ENCODE measurements around the gene FETUB. TPM values are rescaled to one million over a fixed set of nuclear protein-coding genes. Genes with fewer than 3 reads are reported as not detected.

Gene FETUB
- polyA plus RNA-seq, 1 donor (not counting 4 experiments of a cell fraction or from before 2014, with no cell fraction given): 0.25 TPM

DNA sequence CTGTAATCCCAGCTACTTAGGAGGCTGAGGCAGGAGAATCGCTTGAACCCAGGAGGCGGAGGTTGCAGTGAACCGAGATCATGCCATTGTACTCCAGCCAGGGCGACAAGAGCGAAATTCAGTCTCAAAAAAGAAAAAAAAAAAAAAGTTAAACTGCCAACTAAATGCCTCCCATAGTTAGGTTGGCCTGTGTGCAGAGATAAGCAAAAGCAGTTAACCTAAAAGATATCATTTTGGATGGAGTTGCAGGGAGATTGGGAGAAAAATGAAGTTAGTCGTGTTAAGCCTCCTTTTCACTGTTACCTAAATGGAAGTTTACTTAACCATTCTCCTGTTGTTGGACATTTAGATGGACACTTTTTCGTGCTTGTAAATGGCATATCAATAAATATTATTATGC is 11.4 kb upstream of the FETUB start:
- no peak for TF ChIP-seq EZH2 (IDR thresholded peaks at IDR 0.05; ENCODE audit: low read length)
- TF ChIP-seq, protein P1, sequence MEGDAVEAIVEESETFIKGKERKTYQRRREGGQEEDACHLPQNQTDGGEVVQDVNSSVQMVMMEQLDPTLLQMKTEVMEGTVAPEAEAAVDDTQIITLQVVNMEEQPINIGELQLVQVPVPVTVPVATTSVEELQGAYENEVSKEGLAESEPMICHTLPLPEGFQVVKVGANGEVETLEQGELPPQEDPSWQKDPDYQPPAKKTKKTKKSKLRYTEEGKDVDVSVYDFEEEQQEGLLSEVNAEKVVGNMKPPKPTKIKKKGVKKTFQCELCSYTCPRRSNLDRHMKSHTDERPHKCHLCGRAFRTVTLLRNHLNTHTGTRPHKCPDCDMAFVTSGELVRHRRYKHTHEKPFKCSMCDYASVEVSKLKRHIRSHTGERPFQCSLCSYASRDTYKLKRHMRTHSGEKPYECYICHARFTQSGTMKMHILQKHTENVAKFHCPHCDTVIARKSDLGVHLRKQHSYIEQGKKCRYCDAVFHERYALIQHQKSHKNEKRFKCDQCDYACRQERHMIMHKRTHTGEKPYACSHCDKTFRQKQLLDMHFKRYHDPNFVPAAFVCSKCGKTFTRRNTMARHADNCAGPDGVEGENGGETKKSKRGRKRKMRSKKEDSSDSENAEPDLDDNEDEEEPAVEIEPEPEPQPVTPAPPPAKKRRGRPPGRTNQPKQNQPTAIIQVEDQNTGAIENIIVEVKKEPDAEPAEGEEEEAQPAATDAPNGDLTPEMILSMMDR (optimal IDR thresholded peaks at IDR 0.05 in 1 of 3, IDR thresholded peaks at IDR 0.05 in 1 of 3, conservative IDR thresholded peaks at IDR 0.05 in 1 of 3; ENCODE audit: extremely low read depth in 1 of 3, insufficient read depth in 2 of 3, low read length in 3 of 3): no peak

DNA sequence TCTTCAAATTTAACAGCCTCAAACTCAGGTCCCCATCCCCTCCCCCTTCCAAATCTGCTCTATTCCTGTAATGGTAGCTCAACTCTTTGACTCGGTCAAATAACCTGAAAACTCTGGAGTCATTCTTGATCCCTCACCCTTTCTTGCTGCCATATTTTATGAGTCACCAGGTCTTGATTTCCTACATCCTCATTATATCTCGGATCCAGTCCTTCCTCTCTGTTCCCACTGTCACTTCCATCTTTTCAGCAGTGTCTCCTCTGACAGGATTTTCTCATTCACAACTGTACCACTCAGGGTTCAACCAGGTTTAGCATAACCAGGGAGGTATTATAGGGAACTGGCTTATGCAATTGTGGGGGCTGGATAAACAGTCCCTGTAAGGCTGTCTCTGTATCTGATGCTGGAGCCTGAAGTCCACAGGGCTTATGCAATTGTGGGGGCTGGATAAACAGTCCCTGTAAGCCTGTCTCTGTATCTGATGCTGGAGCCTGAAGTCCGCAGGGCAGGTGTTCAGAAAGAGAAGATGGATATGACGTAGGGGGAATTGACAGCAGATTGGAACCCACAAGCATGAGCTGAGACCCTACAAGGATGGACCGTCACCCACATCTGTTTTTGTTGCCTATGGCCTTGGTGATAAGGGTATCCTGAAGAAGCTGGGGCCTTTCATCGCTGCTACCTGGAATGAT is 9.1 kb upstream of the FETUB start:
- Histone ChIP-seq H3K4me3 (ENCODE audit: control insufficient read depth in 2 of 3, extremely low read depth in 1 of 3, insufficient read depth in 2 of 3, low read depth in 1 of 3, low read length in 3 of 3) (no peak overlapping the region), H3K9me3 (ENCODE audit: control insufficient read depth, low read depth, low read length) (no peaks in the 10 kb centered on the region), H3K27ac (ENCODE audit: control insufficient read depth, insufficient read depth, low read length) (no peak overlapping the region), H3K9ac (ENCODE audit: control insufficient read depth, extremely low read depth, insufficient read depth, low read length) (no peak overlapping the region), H3K4me2 (ENCODE audit: control insufficient read depth, extremely low read depth, insufficient read depth, low read depth, low read length) (no peak overlapping the region), H4K20me1 (ENCODE audit: control insufficient read depth, extremely low read depth, insufficient read depth, low read length) (no peaks in the 10 kb centered on the region), H3K79me2 (ENCODE audit: control insufficient read depth, insufficient read depth, low read length) (no peaks in the 10 kb centered on the region), H3K36me3 (ENCODE audit: control insufficient read depth in 2 of 2, extremely low read depth in 1 of 2, insufficient read depth in 2 of 2, low read length in 2 of 2) (no peaks in the 10 kb centered on the region), H3K27me3 (ENCODE audit: control insufficient read depth, extremely low read depth, insufficient read depth, low read length) (no peaks in the 10 kb centered on the region), H3K9me1 (ENCODE audit: control insufficient read depth, extremely low read depth, insufficient read depth, low read length) (no peaks in the 10 kb centered on the region), H3K4me1 (ENCODE audit: control insufficient read depth, extremely low read depth, insufficient read depth, low read length) (no peaks in the 10 kb centered on the region), H2AFZ (ENCODE audit: control insufficient read depth, low read length) (no peak overlapping the region)
- TF ChIP-seq, protein P1 (optimal IDR thresholded peaks at IDR 0.05 in 1 of 3, IDR thresholded peaks at IDR 0.05 in 1 of 3, conservative IDR thresholded peaks at IDR 0.05 in 1 of 3; ENCODE audit: extremely low read depth in 1 of 3, insufficient read depth in 2 of 3, low read length in 3 of 3): no peak
- TF ChIP-seq EZH2 (IDR thresholded peaks at IDR 0.05; ENCODE audit: low read length): no peak
- dilution Hi-C loops (cut with MboI; ENCODE audit: extremely low pct_ligation_motif_present, low sequenced_read_pairs): no loop called here
- FAIRE-seq (no peak), DNase-seq (ENCODE audit: low read depth, low spot score) (no peak)

More for the DNA sequence above, 11.4 kb upstream of the FETUB start:
- H3K9ac ChIP-seq (ENCODE audit: control insufficient read depth, extremely low read depth, insufficient read depth, low read length): no peak overlapping the region
- dilution Hi-C loops (cut with MboI; ENCODE audit: extremely low pct_ligation_motif_present, low sequenced_read_pairs): no loop called here
- H3K27me3 ChIP-seq (ENCODE audit: control insufficient read depth, extremely low read depth, insufficient read depth, low read length): no peaks in the 10 kb centered on the region
- no peak overlapping the region for H2AFZ ChIP-seq (ENCODE audit: control insufficient read depth, low read length)
- H3K79me2 ChIP-seq (ENCODE audit: control insufficient read depth, insufficient read depth, low read length): no peaks in the 10 kb centered on the region
- DNase-seq (ENCODE audit: low read depth, low spot score): no peak
- no peak overlapping the region for H3K4me3 ChIP-seq (ENCODE audit: control insufficient read depth in 2 of 3, extremely low read depth in 1 of 3, insufficient read depth in 2 of 3, low read depth in 1 of 3, low read length in 3 of 3)
- no peaks in the 10 kb centered on the region for H3K36me3 ChIP-seq (ENCODE audit: control insufficient read depth in 2 of 2, extremely low read depth in 1 of 2, insufficient read depth in 2 of 2, low read length in 2 of 2)
- no peaks in the 10 kb centered on the region for H3K9me3 ChIP-seq (ENCODE audit: control insufficient read depth, low read depth, low read length)
- no peak for FAIRE-seq
- no peak overlapping the region for H3K4me2 ChIP-seq (ENCODE audit: control insufficient read depth, extremely low read depth, insufficient read depth, low read depth, low read length)
- H3K27ac ChIP-seq (ENCODE audit: control insufficient read depth, insufficient read depth, low read length): no peak overlapping the region
- H3K9me1 ChIP-seq (ENCODE audit: control insufficient read depth, extremely low read depth, insufficient read depth, low read length): no peaks in the 10 kb centered on the region
- H4K20me1 ChIP-seq (ENCODE audit: control insufficient read depth, extremely low read depth, insufficient read depth, low read length): no peaks in the 10 kb centered on the region
- no peaks in the 10 kb centered on the region for H3K4me1 ChIP-seq (ENCODE audit: control insufficient read depth, extremely low read depth, insufficient read depth, low read length)

All from keratinocyte (primary cell).